Esophagus muscularis mucosa (tissue), 4 donors: Measurements from ENCODE around the gene PLSCR4. TPM values are rescaled to one million over a fixed set of nuclear protein-coding genes. Genes with fewer than 3 reads are reported as not detected.
"Not testable (repeated sequence)": the region's sequence is repeated elsewhere in the genome, so short reads cannot be mapped to it uniquely, and the experiment has no call there.

Source experiments
- DNase-seq: peaks from one replicate; pipeline ENCODE4 v3.0.0-alpha.2; 2017; ENCODE audit errors: extremely low spot score
- H3K27ac ChIP-seq, 4 donors: fragments of 200-600 bp; sonication (generic); replicated peaks in 1 of 4; 1 replicate in 3 of 4; 2 replicates in 1 of 4; pipeline ENCODE4 v1.5.1; 2016 to 2019; ENCODE audit warnings: mild to moderate bottlenecking in 1 of 4
- H3K27me3 ChIP-seq, 4 donors: fragments of 200-600 bp; sonication (generic); one replicate each; pipeline versions ENCODE4 v1.5.1 to v1.6.0; 2016 to 2019
- H3K36me3 ChIP-seq, 4 donors: fragments of 200-600 bp; sonication (generic); one replicate each; pipeline ENCODE4 v1.5.1; 2016 to 2019
- H3K4me1 ChIP-seq, 4 donors: fragments of 200-600 bp; sonication (generic); one replicate each; pipeline ENCODE4 v1.5.1; 2016 to 2019
- H3K4me3 ChIP-seq, 4 donors: fragments of 200-600 bp; sonication (generic); 1 replicate in 2 of 4; 2 replicates in 2 of 4; pipeline ENCODE4 v1.5.1; 2016 to 2019; ENCODE audit warnings: mild to moderate bottlenecking in 4 of 4, moderate library complexity in 1 of 4
- H3K9me3 ChIP-seq, 4 donors: fragments of 200-600 bp; sonication (generic); 1 replicate in 3 of 4; 2 replicates in 1 of 4; pipeline ENCODE4 v1.5.1; 2016 to 2019
- EP300 ChIP-seq: sonication (generic); formaldehyde crosslinking; IDR thresholded peaks from one replicate; pipeline ENCODE4 v1.6.1; 2017; ENCODE audit warnings: antibody characterized with exemption
- POLR2A ChIP-seq: fragments of 450-650 bp; IDR thresholded peaks from one replicate; pipeline ENCODE4 v1.6.1; 2017; ENCODE audit warnings: antibody characterized with exemption, moderate library complexity, mild to moderate bottlenecking, low read depth
- POLR2AphosphoS5 ChIP-seq, 2 donors: sonication (generic); formaldehyde crosslinking; IDR thresholded peaks; one replicate each; pipeline ENCODE4 v1.6.1; 2017; ENCODE audit warnings: antibody characterized with exemption in 2 of 2
- WGBS: methylation state at CpG from one replicate; pipeline ENCODE4 v1.1.5; 2018; 5-methylcytosine and 5-hydroxymethylcytosine counted together
- intact Hi-C: fragments of 100-400 bp; cut with DNase I; formaldehyde crosslinking; loops from one replicate; pipeline ENCODE4 v1.15.1; 2023
- total RNA-seq, 4 donors: library from RNA; depleted of rRNA; stranded (reverse); fragments of >200 nt; gene quantifications; one replicate each; pipeline versions ENCODE4 v1.1.0 to v1.2.1, GENCODE V29; 2016
- TF ChIP-seq, protein P1 (sequence below), 3 experiments: fragments of 200-600 bp in 2 of 3; fragments of 450-650 bp in 1 of 3; sonication (generic) in 2 of 3; IDR thresholded peaks; one replicate each; pipeline ENCODE4 v1.5.1; 2017 to 2019; ENCODE audit warnings: antibody characterized with exemption in 3 of 3, mild to moderate bottlenecking in 2 of 3, moderate library complexity in 1 of 3

PLSCR4 gene
- total RNA-seq, 4 donors from 2014 or later: 43.5 to 71.4 (median 63.0) TPM

DNA sequence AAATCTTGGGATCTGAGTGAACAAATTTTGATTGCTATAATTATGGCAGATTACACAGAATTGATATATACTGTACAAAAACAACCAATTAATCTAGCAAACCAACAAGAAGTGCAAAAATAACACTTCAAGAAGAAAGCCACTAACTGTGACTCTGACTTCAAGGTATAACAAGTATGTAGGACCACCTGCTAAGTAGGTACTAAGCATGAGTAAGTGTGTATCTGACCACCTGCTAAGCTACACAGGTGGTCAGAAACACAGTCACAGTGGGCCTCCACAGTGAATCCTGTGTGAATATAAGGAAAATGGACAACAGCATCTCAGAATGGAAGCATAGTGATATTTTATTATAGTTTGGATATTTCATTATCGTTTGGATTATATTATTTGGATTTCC lies 14.8 kb upstream of the PLSCR4 start:
- 85% methylated on average over 1 of the region's 1 CpG for WGBS
- TF ChIP-seq EP300: no peak
- TF ChIP-seq, protein P1, sequence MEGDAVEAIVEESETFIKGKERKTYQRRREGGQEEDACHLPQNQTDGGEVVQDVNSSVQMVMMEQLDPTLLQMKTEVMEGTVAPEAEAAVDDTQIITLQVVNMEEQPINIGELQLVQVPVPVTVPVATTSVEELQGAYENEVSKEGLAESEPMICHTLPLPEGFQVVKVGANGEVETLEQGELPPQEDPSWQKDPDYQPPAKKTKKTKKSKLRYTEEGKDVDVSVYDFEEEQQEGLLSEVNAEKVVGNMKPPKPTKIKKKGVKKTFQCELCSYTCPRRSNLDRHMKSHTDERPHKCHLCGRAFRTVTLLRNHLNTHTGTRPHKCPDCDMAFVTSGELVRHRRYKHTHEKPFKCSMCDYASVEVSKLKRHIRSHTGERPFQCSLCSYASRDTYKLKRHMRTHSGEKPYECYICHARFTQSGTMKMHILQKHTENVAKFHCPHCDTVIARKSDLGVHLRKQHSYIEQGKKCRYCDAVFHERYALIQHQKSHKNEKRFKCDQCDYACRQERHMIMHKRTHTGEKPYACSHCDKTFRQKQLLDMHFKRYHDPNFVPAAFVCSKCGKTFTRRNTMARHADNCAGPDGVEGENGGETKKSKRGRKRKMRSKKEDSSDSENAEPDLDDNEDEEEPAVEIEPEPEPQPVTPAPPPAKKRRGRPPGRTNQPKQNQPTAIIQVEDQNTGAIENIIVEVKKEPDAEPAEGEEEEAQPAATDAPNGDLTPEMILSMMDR (IDR thresholded peaks at IDR 0.05): no peak
- TF ChIP-seq POLR2AphosphoS5 (IDR thresholded peaks at IDR 0.05): no peak
- no peak for TF ChIP-seq POLR2A
- H3K9me3 ChIP-seq: no peaks in the 10 kb centered on the region

DNA sequence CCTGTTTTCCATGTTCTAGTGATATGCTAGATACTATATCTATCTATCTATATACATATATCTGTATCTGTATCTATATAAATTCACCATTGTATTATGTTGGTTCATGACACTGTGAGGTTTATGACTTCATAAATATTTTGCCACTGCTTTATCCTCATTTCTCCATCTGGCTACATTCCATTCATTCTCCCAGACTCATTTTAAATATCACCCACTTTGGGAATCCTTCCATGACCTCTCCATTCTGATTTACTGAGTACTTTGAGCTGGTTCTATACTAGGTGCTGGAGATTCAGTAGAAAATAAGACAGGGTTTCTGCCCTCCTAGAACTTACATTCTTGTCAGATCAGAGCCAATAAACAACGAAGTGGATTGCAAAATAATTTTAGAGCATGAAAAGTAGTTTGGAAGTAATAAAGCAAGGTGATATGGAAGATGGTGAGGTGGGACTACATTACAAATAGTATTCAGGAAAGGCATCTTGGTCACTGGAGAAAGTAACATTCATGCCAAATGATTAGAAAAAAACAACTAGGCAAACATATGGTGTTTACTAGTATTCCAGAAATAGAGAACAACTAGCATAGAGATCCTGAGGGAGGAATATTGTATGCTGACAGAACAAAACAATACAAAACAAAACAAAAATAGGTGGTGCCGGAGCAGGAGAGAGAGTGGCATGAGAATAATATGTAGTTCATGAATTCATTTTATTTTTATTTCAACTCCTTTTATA lies 11.6 kb upstream of the PLSCR4 start:
- H3K4me3 ChIP-seq: no peak overlapping the region
- no peaks in the 10 kb centered on the region for H3K27me3 ChIP-seq
- H3K27ac ChIP-seq: no peak overlapping the region
- no peaks in the 10 kb centered on the region for H3K9me3 ChIP-seq
- 71% methylated on average over 2 of the region's 2 CpGs for whole genome bisulfite sequencing
- no peaks in the 10 kb centered on the region for H3K4me1 ChIP-seq
- H3K36me3 ChIP-seq: no peaks in the 10 kb centered on the region
- TF ChIP-seq, protein P1 (IDR thresholded peaks at IDR 0.05): no peak
- no peak for TF ChIP-seq POLR2A
- no peak for TF ChIP-seq EP300
- no peak for TF ChIP-seq POLR2AphosphoS5 (IDR thresholded peaks at IDR 0.05)
- intact Hi-C loops: no loop called here
- DNase-seq: no peak

More for the DNA sequence above, 14.8 kb upstream of the PLSCR4 start:
- no peaks in the 10 kb centered on the region for H3K4me1 ChIP-seq
- H3K36me3 ChIP-seq: no peaks in the 10 kb centered on the region
- H3K4me3 ChIP-seq: no peak overlapping the region
- intact Hi-C loops: no loop called here
- H3K27me3 ChIP-seq: no peaks in the 10 kb centered on the region
- DNase-seq: no peak
- no peak overlapping the region for H3K27ac ChIP-seq

DNA sequence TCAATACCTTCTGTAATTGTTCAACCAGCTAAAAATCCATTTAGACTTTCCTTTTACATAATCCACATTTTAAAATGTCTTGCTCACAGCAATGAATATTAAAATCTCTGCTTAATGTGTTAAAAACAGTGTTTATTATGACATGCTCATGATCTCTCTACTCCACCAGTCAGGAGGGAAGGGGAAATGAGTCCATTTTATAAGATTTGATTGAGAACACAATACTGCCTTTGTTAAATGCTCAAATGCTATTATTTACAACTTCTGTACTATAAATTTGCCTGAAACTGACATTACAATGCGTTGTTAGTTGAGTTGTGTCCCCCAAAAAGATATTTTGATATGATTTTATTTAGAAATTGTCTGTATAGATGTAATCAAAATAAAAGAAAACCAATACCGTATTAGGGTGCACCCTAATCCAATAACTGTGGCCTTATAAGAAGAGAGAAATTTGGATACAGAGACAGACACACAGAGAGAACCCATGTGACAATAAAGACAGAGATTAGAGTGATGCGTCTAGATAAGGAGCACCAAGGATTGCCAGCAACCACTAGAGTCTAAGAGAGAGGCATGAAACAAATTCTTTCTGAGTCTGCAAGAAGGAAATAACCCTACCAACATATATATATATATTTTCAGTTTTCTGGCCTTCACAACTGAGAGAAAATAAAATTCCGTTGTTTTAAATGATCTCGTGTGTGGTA lies 9.1 kb upstream of the PLSCR4 start:
- no peak for DNase-seq
- no peaks in the 10 kb centered on the region for H3K4me1 ChIP-seq
- H3K36me3 ChIP-seq: no peaks in the 10 kb centered on the region
- no peak overlapping the region for H3K4me3 ChIP-seq
- WGBS: 85% methylated on average over 5 of the region's 5 CpGs
- H3K27me3 ChIP-seq: no peaks in the 10 kb centered on the region
- H3K9me3 ChIP-seq: no peaks in the 10 kb centered on the region
- TF ChIP-seq POLR2A (no peak), EP300 (no peak), POLR2AphosphoS5 (IDR thresholded peaks at IDR 0.05) (no peak)
- TF ChIP-seq, protein P1 (IDR thresholded peaks at IDR 0.05): no peak
- no peak overlapping the region for H3K27ac ChIP-seq
- intact Hi-C loops: no loop called here

DNA sequence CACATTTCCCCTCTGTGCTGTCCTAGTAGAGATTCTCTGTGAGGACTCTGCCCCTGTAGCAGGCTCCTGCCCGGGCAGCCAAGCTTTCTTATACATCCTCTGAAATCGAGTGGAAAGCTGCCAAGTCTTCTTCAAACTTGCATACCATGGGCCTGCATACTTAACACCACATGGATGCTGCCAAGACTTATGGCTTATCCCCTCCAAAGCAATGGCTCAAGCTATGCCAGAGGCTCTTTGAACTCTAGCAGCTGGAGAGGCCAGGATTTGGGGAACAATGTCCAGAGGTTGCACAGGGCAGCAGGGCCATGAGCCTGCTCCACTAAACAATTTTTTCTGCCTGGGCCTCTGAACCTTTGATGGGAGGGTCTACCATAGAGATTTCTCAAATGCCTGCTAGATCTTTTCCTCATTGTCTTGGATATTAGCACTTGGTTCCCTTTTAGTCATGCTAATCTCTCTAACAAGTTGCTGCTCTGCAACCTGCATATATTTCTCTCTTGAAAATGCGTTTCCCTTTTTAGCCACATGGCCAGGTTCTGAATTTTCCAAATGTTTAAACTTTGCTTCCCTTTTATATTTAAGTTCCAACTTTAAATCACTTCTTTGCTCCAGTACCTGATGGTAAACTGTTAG lies 6.1 kb upstream of the PLSCR4 start:
- no peaks in the 10 kb centered on the region for H3K9me3 ChIP-seq
- DNase-seq: no peak
- no peak overlapping the region for H3K27ac ChIP-seq
- no peaks in the 10 kb centered on the region for H3K27me3 ChIP-seq
- intact Hi-C loops: no loop called here
- H3K4me3 ChIP-seq: no peak overlapping the region
- no peaks in the 10 kb centered on the region for H3K36me3 ChIP-seq
- WGBS: 71% methylated on average over 3 of the region's 3 CpGs
- TF ChIP-seq POLR2A (no peak), POLR2AphosphoS5 (IDR thresholded peaks at IDR 0.05) (no peak), EP300 (no peak)
- TF ChIP-seq, protein P1 (IDR thresholded peaks at IDR 0.05): no peak
- H3K4me1 ChIP-seq: peaks cover 2 to 10% (median 9%) of the 10 kb centered on the region in 4 donors

DNA sequence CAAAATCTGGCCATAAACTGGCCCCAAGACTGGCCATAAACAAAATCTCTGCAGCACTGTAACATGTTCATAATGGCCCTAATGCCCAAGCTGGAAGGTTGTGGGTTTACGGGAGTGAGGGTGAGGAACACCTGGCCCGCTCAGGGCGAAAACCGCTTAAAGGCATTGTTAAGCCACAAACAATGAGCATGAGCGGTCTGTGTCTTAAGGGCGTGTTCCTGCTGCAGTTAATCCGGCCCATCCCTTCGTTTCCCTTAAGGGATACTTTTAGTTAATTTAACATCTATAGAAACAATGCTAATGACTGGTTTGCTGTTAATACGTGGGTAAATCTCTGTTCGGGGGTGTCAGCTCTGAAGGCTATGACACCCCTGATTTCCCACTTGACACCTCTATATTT lies 1.5 kb upstream of the PLSCR4 start:
- H3K9me3 ChIP-seq, H3K27me3 ChIP-seq, DNase-seq, intact Hi-C loops, H3K36me3 ChIP-seq, H3K4me3 ChIP-seq: not testable (repeated sequence)
- Histone ChIP-seq H3K27ac (peak overlapping the region; percentile 95 to 99 (median 96)), H3K4me1 (peaks cover 14 to 36% (median 33%) of the 10 kb centered on the region in 4 donors)
- 86% methylated on average over 10 of the region's 10 CpGs for WGBS
